NT2/D1 (cell line): ENCODE measurements around the gene LACTB.
"Not testable (repeated sequence)": the region's sequence is repeated elsewhere in the genome, so short reads cannot be mapped to it uniquely, and the experiment has no call there.

ENCODE experiments used
- DNase-seq: peaks from one replicate; pipeline ENCODE4 v3.0.0-alpha.2; 2011; ENCODE audit warnings: low read depth, low spot score
- H3K27me3 ChIP-seq: 2 replicates; pipeline ENCODE4 v1.6.0; 2011; ENCODE audit warnings: mild to moderate bottlenecking; ENCODE audit not compliant: insufficient read length, insufficient read depth
- H3K36me3 ChIP-seq: 2 replicates; pipeline ENCODE4 v1.6.1; 2011; ENCODE audit warnings: mild to moderate bottlenecking, low read length, mixed read lengths; ENCODE audit not compliant: insufficient read depth, insufficient read length
- H3K4me1 ChIP-seq: 2 replicates; pipeline ENCODE4 v1.5.1; 2011; ENCODE audit not compliant: insufficient read depth, insufficient read length
- H3K4me3 ChIP-seq: 2 replicates; pipeline ENCODE4 v1.5.1; 2011; ENCODE audit warnings: low read depth; ENCODE audit not compliant: insufficient read length
- H3K9ac ChIP-seq: 2 replicates; pipeline ENCODE4 v1.6.0; 2011; ENCODE audit warnings: low read depth; ENCODE audit not compliant: insufficient read length
- H3K9me3 ChIP-seq: 2 replicates; pipeline ENCODE4 v1.5.1; 2011; ENCODE audit warnings: mild to moderate bottlenecking, low read length; ENCODE audit not compliant: insufficient read depth
- SUZ12 ChIP-seq: IDR thresholded peaks from 2 replicates; pipeline ENCODE4 v1.6.1; 2011; ENCODE audit not compliant: insufficient read length, insufficient read depth; ENCODE audit errors: extremely low read depth
- YY1 ChIP-seq: IDR thresholded peaks from 2 replicates; pipeline ENCODE4 v1.6.1; 2011; ENCODE audit not compliant: insufficient read length, insufficient read depth
- ZNF274 ChIP-seq: IDR thresholded peaks from 2 replicates; pipeline ENCODE4 v1.6.1; 2011; ENCODE audit warnings: mild to moderate bottlenecking, low read depth, low read length

LACTB gene

DNA sequence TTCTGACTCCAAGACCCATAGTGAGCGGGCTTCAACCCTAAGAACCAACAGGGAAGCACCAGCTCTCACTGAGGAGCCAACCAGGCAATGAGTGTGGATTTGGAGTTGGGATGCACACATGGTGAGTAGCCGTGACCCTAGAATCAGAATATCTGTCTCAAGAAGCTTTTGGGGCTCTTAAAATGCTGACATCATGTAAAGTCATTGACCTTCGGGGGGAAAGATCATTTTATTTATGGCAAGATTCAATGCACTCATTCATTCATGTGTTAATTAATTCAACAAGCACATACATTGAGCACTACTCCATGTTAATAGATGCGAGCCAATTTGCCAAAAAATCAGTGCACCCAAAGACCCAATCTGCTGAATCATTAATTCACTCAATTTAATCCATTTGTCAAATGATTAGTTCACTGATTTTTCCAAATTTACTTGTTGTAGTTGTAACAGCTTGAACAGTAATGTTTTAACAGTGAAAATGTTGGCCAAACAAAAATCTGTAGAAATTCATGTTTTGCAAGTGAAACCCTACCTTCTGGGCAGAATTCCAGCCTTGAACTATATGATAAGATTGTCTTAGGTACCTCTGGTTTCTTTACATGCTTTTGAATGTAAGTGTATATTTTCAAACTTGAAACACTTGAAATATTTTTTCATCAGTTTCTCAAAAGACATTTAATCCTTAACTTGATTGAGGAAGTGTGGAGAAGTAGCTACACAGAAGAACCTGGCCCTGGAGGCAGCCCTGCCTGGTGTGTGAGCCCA is 29.8 kb upstream of the LACTB start:
- H3K36me3 ChIP-seq, result no peaks in the 10 kb centered on the region
- H3K4me1 ChIP-seq, result peaks cover 7% of the 10 kb centered on the region

GRCh38 chr15:63093486-63094205 is 28.0 kb upstream of the LACTB start:
- Histone ChIP-seq H3K4me3 (no peak overlapping the region), H3K9ac (no peak overlapping the region), H3K36me3 (no peaks in the 10 kb centered on the region), H3K4me1 (peaks cover 5% of the 10 kb centered on the region), H3K27me3 (no peaks in the 10 kb centered on the region), H3K9me3 (peaks cover 13% of the 10 kb centered on the region)
- peak; percentile 78 for DNase-seq
- no peak for TF ChIP-seq ZNF274
- no peak for TF ChIP-seq YY1
- no peak for TF ChIP-seq SUZ12

More for the DNA sequence above, 29.8 kb upstream of the LACTB start:
- no peaks in the 10 kb centered on the region for H3K9me3 ChIP-seq
- no peaks in the 10 kb centered on the region for H3K27me3 ChIP-seq
- no peak overlapping the region for H3K4me3 ChIP-seq
- H3K9ac ChIP-seq, result no peak overlapping the region
- TF ChIP-seq ZNF274 (no peak), YY1 (no peak), SUZ12 (no peak)
- no peak for DNase-seq

GRCh38 chr15:63094495-63094931 is 27.1 kb upstream of the LACTB start:
- Histone ChIP-seq H3K9me3 (peaks cover 13% of the 10 kb centered on the region), H3K9ac (no peak overlapping the region), H3K4me3 (no peak overlapping the region), H3K36me3 (no peaks in the 10 kb centered on the region), H3K27me3 (no peaks in the 10 kb centered on the region), H3K4me1 (peaks cover 4% of the 10 kb centered on the region)
- DNase-seq, result no peak
- no peak for TF ChIP-seq SUZ12
- TF ChIP-seq YY1, result no peak
- TF ChIP-seq ZNF274, result no peak

- TF ChIP-seq ZNF274 (no peak), SUZ12 (no peak), YY1 (no peak)
- H3K9ac ChIP-seq, result no peak overlapping the region
- peaks cover 2% of the 10 kb centered on the region for H3K4me1 ChIP-seq
- H3K4me3 ChIP-seq, result no peak overlapping the region
- DNase-seq, result no peak
- no peaks in the 10 kb centered on the region for H3K36me3 ChIP-seq
- H3K9me3 ChIP-seq, result peaks cover 22% of the 10 kb centered on the region
- no peaks in the 10 kb centered on the region for H3K27me3 ChIP-seq
These were observed 25.5 kb upstream of the LACTB start for GRCh38 chr15:63096178-63096577.

DNA sequence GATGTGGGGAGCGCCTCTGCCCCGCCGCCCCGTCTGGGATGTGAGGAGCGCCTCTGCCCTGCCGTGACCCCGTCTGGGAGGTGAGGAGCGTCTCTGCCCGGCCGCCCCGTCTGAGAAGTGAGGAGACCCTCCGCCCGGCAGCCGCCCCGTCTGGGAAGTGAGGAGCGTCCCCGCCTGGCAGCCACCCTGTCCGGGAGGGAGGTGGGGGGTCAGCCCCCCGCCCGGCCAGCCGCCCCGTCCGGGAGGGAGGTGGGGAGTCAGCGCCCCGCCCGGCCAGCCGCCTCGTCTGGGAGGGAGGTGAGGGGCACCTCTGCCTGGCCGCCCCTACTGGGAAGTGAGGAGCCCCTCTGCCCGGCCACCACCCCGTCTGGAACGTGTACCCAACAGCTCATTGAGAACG is 22.8 kb upstream of the LACTB start:
- not testable (repeated sequence) for H3K4me3 ChIP-seq, H3K27me3 ChIP-seq, H3K36me3 ChIP-seq, H3K9ac ChIP-seq, DNase-seq, H3K4me1 ChIP-seq
- H3K9me3 ChIP-seq, result peaks cover 22% of the 10 kb centered on the region

DNA sequence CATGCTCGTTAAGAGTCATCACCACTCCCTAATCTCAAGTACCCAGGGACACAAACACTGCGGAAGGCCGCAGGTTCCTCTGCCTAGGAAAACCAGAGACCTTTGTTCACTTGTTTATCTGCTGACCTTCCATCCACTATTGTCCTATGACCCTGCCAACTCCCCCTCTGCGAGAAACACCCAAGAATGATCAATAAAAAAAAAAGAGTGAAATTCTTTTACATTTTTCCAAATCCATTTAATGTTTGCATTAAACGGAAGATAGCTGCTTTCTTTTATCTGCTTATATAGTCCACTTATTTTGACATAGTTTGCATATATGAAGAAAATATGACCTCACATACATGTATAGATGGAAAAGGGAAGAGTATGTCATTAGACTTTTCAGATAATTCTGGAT is 22.1 kb upstream of the LACTB start:
- H3K36me3 ChIP-seq, H3K9ac ChIP-seq, DNase-seq, H3K27me3 ChIP-seq, H3K4me3 ChIP-seq, H3K4me1 ChIP-seq: not testable (repeated sequence)
- H3K9me3 ChIP-seq, result peaks cover 22% of the 10 kb centered on the region

DNA sequence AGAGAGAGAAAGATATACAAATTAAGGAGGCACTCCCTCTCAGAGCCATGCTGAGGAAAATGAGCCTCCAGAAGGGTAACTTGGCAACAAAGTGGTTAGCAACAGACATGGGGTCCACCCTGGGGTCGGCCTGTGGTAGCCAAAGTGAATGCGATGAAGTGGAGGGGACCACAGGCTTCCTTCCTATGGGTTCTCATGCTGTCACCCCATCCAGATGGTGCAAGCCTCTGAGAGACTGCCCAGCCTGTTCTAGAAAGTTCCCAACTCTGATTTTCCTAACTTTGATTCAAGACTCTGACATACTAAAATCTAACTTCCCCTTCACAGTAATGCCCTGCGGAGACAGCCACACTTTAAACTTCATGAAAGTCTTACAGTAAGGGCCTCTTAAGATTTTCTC is 18.2 kb upstream of the LACTB start:
- H3K27me3 ChIP-seq, result no peaks in the 10 kb centered on the region
- H3K4me3 ChIP-seq, result no peak overlapping the region
- no peaks in the 10 kb centered on the region for H3K4me1 ChIP-seq
- TF ChIP-seq YY1 (no peak), SUZ12 (no peak), ZNF274 (no peak)
- H3K9me3 ChIP-seq, result peaks cover 22% of the 10 kb centered on the region; the same call in 1 of the 2 replicates
- no peak for DNase-seq
- H3K36me3 ChIP-seq, result no peaks in the 10 kb centered on the region
- H3K9ac ChIP-seq, result no peak overlapping the region
